SK-N-SH (cell line): ENCODE measurements around the gene CPN1. TPM values are rescaled to one million over a fixed set of nuclear protein-coding genes. Genes with fewer than 3 reads are reported as not detected.
"Not testable (repeated sequence)": the region's sequence is repeated elsewhere in the genome, so short reads cannot be mapped to it uniquely, and the experiment has no call there.

Experiments
- CTCF ChIA-PET: fragments of 300-600, 350-600 bp; formaldehyde crosslinking; extraction: SDS; loops from one replicate; lab custom pipeline; 2021; lab: Yijun Ruan, JAX
- POLR2A ChIA-PET: fragments of 350-600 bp; sonication (Branson Sonifier 250); formaldehyde crosslinking; extraction: SDS; loops from one replicate; lab custom pipeline; 2020; ENCODE audit warnings: antibody characterized with exemption, inconsistent platforms; lab: Yijun Ruan, JAX
- DNase-seq: peaks from one replicate; pipeline ENCODE4 v3.0.0; 2012
- H2AFZ ChIP-seq: fragments of 200-600 bp; sonication (generic); 2 replicates; pipeline ENCODE4 v1.8.1; 2016; ENCODE audit warnings: antibody characterized with exemption, mild to moderate bottlenecking, low read depth
- H3F3A ChIP-seq: fragments of 200-600 bp; sonication (generic); replicated peaks from 2 replicates; pipeline ENCODE3; 2016; ENCODE audit warnings: antibody characterized with exemption, mild to moderate bottlenecking; ENCODE audit not compliant: insufficient read depth
- H3K27ac ChIP-seq, 2 experiments: fragments of 200-500 bp in 1 of 2; fragments of 200-600 bp in 1 of 2; sonication (Bioruptor generic) in 1 of 2; sonication (generic), shearing (Covaris generic) in 1 of 2; 2 replicates each; pipeline versions ENCODE4 v1.5.1 to v1.6.1; 2014 to 2016; ENCODE audit warnings: low read depth in 2 of 2, inconsistent platforms in 1 of 2, low read length in 1 of 2, mild to moderate bottlenecking in 1 of 2, mixed read lengths in 1 of 2
- H3K27me3 ChIP-seq: fragments of 200-600 bp; sonication (generic), shearing (Covaris generic); 2 replicates; pipeline ENCODE4 v1.6.1; 2016; ENCODE audit warnings: mixed run types; ENCODE audit not compliant: insufficient read depth
- H3K36me3 ChIP-seq, 2 experiments: fragments of 200-500 bp in 1 of 2; fragments of 200-600 bp in 1 of 2; sonication (Bioruptor generic) in 1 of 2; sonication (generic) in 1 of 2; replicated peaks in 1 of 2; 2 replicates each; pipeline versions ENCODE3 to v1.5.1; 2014 to 2016; ENCODE audit warnings: low read length in 1 of 2, mild to moderate bottlenecking in 1 of 2; ENCODE audit not compliant: insufficient read depth in 2 of 2, control insufficient read depth in 1 of 2
- H3K4me1 ChIP-seq, 2 experiments: fragments of 200-500 bp in 1 of 2; fragments of 200-600 bp in 1 of 2; sonication (Bioruptor generic) in 1 of 2; sonication (generic), shearing (Covaris generic) in 1 of 2; 2 replicates each; pipeline versions ENCODE4 v1.5.1 to v1.6.1; 2014 to 2016; ENCODE audit warnings: low read depth in 1 of 2, low read length in 1 of 2, mixed run types in 1 of 2; ENCODE audit not compliant: insufficient read depth in 2 of 2, control insufficient read depth in 1 of 2
- H3K4me2 ChIP-seq: fragments of 200-600 bp; sonication (generic), shearing (Covaris generic); 2 replicates; pipeline ENCODE4 v1.6.1; 2017; ENCODE audit warnings: mixed run types
- H3K4me3 ChIP-seq, 2 experiments: fragments of 200-500 bp in 1 of 2; fragments of 200-600 bp in 1 of 2; sonication (Bioruptor generic) in 1 of 2; sonication (generic), shearing (Covaris generic) in 1 of 2; 2 replicates each; pipeline versions ENCODE4 v1.5.1 to v1.8.1; 2014 to 2016; ENCODE audit warnings: low read depth in 2 of 2, inconsistent platforms in 1 of 2, low read length in 1 of 2, mild to moderate bottlenecking in 1 of 2, mixed read lengths in 1 of 2, moderate library complexity in 1 of 2
- H3K79me2 ChIP-seq: fragments of 200-600 bp; sonication (generic); 2 replicates; pipeline ENCODE4 v1.8.1; 2017; ENCODE audit warnings: mild to moderate bottlenecking; ENCODE audit not compliant: insufficient read depth
- H3K9ac ChIP-seq: fragments of 200-600 bp; sonication (generic); 2 replicates; pipeline ENCODE4 v1.6.1; 2017; ENCODE audit warnings: mixed run types
- H3K9me2 ChIP-seq: fragments of 200-600 bp; sonication (generic); 2 replicates; pipeline ENCODE4 v1.6.1; 2017; ENCODE audit warnings: mixed run types
- H3K9me3 ChIP-seq: fragments of 200-600 bp; sonication (generic); 2 replicates; pipeline ENCODE4 v1.6.1; 2017; ENCODE audit warnings: mixed run types, mild to moderate bottlenecking, moderate library complexity
- H4K20me1 ChIP-seq: fragments of 200-600 bp; sonication (generic); 2 replicates; pipeline ENCODE4 v1.6.1; 2017; ENCODE audit warnings: mild to moderate bottlenecking, mixed run types; ENCODE audit not compliant: insufficient read depth
- CHD2 ChIP-seq: fragments of 150-350 bp; IDR thresholded peaks from 2 replicates; pipeline ENCODE4 v1.6.1; 2018; ENCODE audit warnings: low read length; ENCODE audit not compliant: partially characterized antibody
- FOXJ3 ChIP-seq: sonication (generic); formaldehyde crosslinking; IDR thresholded peaks from 2 replicates; pipeline ENCODE4 v1.5.1; 2020; ENCODE audit warnings: mild to moderate bottlenecking, missing genetic modification reagents
- FOXM1 ChIP-seq: IDR thresholded peaks from 2 replicates; pipeline ENCODE4 v1.4.0; 2012; ENCODE audit warnings: low read depth, mild to moderate bottlenecking
- GATA2 ChIP-seq: sonication (generic); formaldehyde crosslinking; IDR thresholded peaks from 2 replicates; pipeline ENCODE4 v1.5.0; 2020; ENCODE audit warnings: mild to moderate bottlenecking, missing genetic modification reagents
- MEF2A ChIP-seq: IDR thresholded peaks from 2 replicates; pipeline ENCODE4 v1.4.0; 2012; ENCODE audit warnings: low read depth, borderline replicate concordance
- PBX3 ChIP-seq: IDR thresholded peaks from 2 replicates; pipeline ENCODE4; 2012
- POLR2AphosphoS5 ChIP-seq: IDR thresholded peaks from 2 replicates; pipeline ENCODE4 v1.6.1; 2012; ENCODE audit warnings: low read depth, low read length
- RAD21 ChIP-seq: IDR thresholded peaks from 2 replicates; pipeline ENCODE4 v1.6.1; 2012; ENCODE audit warnings: mild to moderate bottlenecking, low read length
- RCOR1 ChIP-seq: fragments of 150-350 bp; IDR thresholded peaks from 2 replicates; pipeline ENCODE4 v1.6.1; 2017; ENCODE audit warnings: antibody characterized with exemption, low read length
- RXRA ChIP-seq: IDR thresholded peaks from 2 replicates; pipeline ENCODE4 v1.4.0; 2012; ENCODE audit warnings: low read depth, mild to moderate bottlenecking, borderline replicate concordance
- TAF1 ChIP-seq: IDR thresholded peaks from 2 replicates; pipeline ENCODE4 v1.6.1; 2012; ENCODE audit warnings: low read depth, mild to moderate bottlenecking, low read length, moderate library complexity, borderline replicate concordance
- TEAD4 ChIP-seq: IDR thresholded peaks from 2 replicates; pipeline ENCODE4 v1.4.0; 2012; ENCODE audit warnings: mild to moderate bottlenecking, borderline replicate concordance; ENCODE audit not compliant: insufficient read depth
- WGBS: methylation state at CpG from one replicate; pipeline ENCODE4 v1.1.6; 2017; ENCODE audit warnings: low lambda C conversion rate; 5-methylcytosine and 5-hydroxymethylcytosine counted together
- polyA plus RNA-seq, 3 experiments: library from polyadenylated mRNA; depleted of rRNA; stranded (reverse); fragments of >200 nt; gene quantifications; 2 replicates each; pipeline ENCODE4 v1.2.3, GENCODE V29; 2012

CPN1 gene
- polyA plus RNA-seq, 1 of the 3 experiments (the other 2 are of a cell fraction): not detected

GRCh38 chr10:100089241-100089640 is 7.6 kb upstream of the CPN1 start (continued):
- TF ChIP-seq TAF1 (no peak), CHD2 (no peak), RCOR1 (no peak)

GRCh38 chr10:100086708-100087107 is 5.0 kb upstream of the CPN1 start:
- 49% methylated on average over 5 of the region's 5 CpGs for WGBS

GRCh38 chr10:100085596-100085995 is 3.9 kb upstream of the CPN1 start:
- no peaks in the 10 kb centered on the region for H3K9me3 ChIP-seq
- WGBS: 20% methylated on average over 2 of the region's 2 CpGs
- no peak overlapping the region for H3K4me2 ChIP-seq
- H3F3A ChIP-seq: no peaks in the 10 kb centered on the region
- no peaks in the 10 kb centered on the region for H3K79me2 ChIP-seq
- H4K20me1 ChIP-seq: no peaks in the 10 kb centered on the region
- no peaks in the 10 kb centered on the region; the same call in 1 of the 2 replicates for H3K27me3 ChIP-seq
- ChIA-PET POLR2A (no interaction called here), CTCF (interaction anchor here (1.4 kb wide), 1 partner anchor 40 kb away, joined by 4 read pairs; no protein-coding TSS in a partner anchor)
- no peaks in the 10 kb centered on the region for H3K36me3 ChIP-seq
- DNase-seq: no peak
- H3K4me3 ChIP-seq: no peak overlapping the region
- no peak overlapping the region for H3K9ac ChIP-seq
- H2AFZ ChIP-seq: no peak overlapping the region
- H3K9me2 ChIP-seq: no peaks in the 10 kb centered on the region
- TF ChIP-seq GATA2 (CRISPR knock-in tag): no peak
- no peak for TF ChIP-seq PBX3
- no peak for TF ChIP-seq FOXM1
- TF ChIP-seq FOXJ3 (CRISPR knock-in tag): no peak
- no peak for TF ChIP-seq MEF2A
- no peak for TF ChIP-seq RAD21
- no peak for TF ChIP-seq POLR2AphosphoS5
- TF ChIP-seq RXRA: no peak
- TF ChIP-seq TEAD4: no peak
- TF ChIP-seq, all 33 proteins: peak for 0
- Histone ChIP-seq H3K4me1 (no peaks in the 10 kb centered on the region), H3K27ac (no peak overlapping the region)

More at GRCh38 chr10:100086708-100087107, 5.0 kb upstream of the CPN1 start:
- DNase-seq, H3F3A ChIP-seq, H2AFZ ChIP-seq, H3K27me3 ChIP-seq, H3K4me2 ChIP-seq, H3K4me3 ChIP-seq, H3K9me3 ChIP-seq, H3K27ac ChIP-seq, H3K9ac ChIP-seq, H3K4me1 ChIP-seq, CTCF ChIA-PET, POLR2A ChIA-PET, H3K9me2 ChIP-seq, H4K20me1 ChIP-seq, H3K36me3 ChIP-seq, H3K79me2 ChIP-seq: not testable (repeated sequence)
